Adrenal gland (tissue), 12 donors: ENCODE measurements around the gene PCNT. TPM values are rescaled to one million over a fixed set of nuclear protein-coding genes. Genes with fewer than 3 reads are reported as not detected.

Source experiments
- DNase-seq, 7 donors: peaks; one replicate each; pipeline ENCODE4 v3.0.0-alpha.2; 2019 to 2020
- H3K27ac ChIP-seq, 5 donors: fragments of 200-600 bp; sonication (generic) in 4 of 5; 1 replicate in 3 of 5; 2 replicates in 2 of 5; pipeline versions ENCODE4 v1.5.1 to v1.8.0; 2016 to 2020; ENCODE audit warnings: mild to moderate bottlenecking in 1 of 5
- H3K27me3 ChIP-seq: fragments of 200-600 bp; 2 replicates; pipeline ENCODE4 v1.8.0; 2021
- H3K36me3 ChIP-seq, 2 donors: fragments of 200-600 bp; replicated peaks in 1 of 2; 1 replicate in 1 of 2; 2 replicates in 1 of 2; pipeline versions ENCODE4 v1.5.1 to v1.8.0; 2018 to 2022
- H3K4me1 ChIP-seq, 2 donors: fragments of 200-600 bp; replicated peaks in 1 of 2; 1 replicate in 1 of 2; 2 replicates in 1 of 2; pipeline versions ENCODE4 v1.5.1 to v1.8.0; 2018 to 2021
- H3K4me3 ChIP-seq, 4 donors: fragments of 200-600 bp; sonication (generic) in 3 of 4; one replicate each; pipeline ENCODE4 v1.5.1; 2016 to 2018
- H3K9me3 ChIP-seq, 3 donors: fragments of 200-600 bp; sonication (generic) in 1 of 3; replicated peaks in 1 of 3; 1 replicate in 2 of 3; 2 replicates in 1 of 3; pipeline versions ENCODE4 v1.5.1 to v1.8.0; 2016 to 2021
- CTCF ChIP-seq, 6 experiments: fragments of 450-650 bp in 4 of 6; fragments of 200-600 bp in 2 of 6; sonication (generic) in 1 of 6; IDR thresholded peaks; 1 replicate in 5 of 6; 2 replicates in 1 of 6; pipeline versions ENCODE4 v1.5.1 to v1.8.0; 2016 to 2021; ENCODE audit warnings: antibody characterized with exemption in 6 of 6, mild to moderate bottlenecking in 2 of 6, moderate library complexity in 1 of 6
- POLR2A ChIP-seq, 2 donors: fragments of 450-650 bp; IDR thresholded peaks; one replicate each; pipeline ENCODE4 v1.6.1; 2017; ENCODE audit warnings: antibody characterized with exemption in 2 of 2, mild to moderate bottlenecking in 2 of 2, moderate library complexity in 1 of 2
- WGBS, 4 donors: extraction: QIAGEN DNeasy Blood & Tissue Kit in 2 of 4; methylation state at CpG; one replicate each; pipeline versions ENCODE4 v1.1.5 to v1.1.7; 2013 to 2017; 5-methylcytosine and 5-hydroxymethylcytosine counted together
- intact Hi-C, 2 donors: fragments of 100-400 bp; cut with DNase I; formaldehyde crosslinking; loops; one replicate each; pipeline versions ENCODE4 v1.14.1 to v1.15.0; 2022 to 2023
- polyA plus RNA-seq, 3 donors: library from polyadenylated mRNA; stranded (reverse); fragments of 200-250 nt in 2 of 3; fragments of 350-450 nt in 1 of 3; fragmentation: Illumina TruSeq in 1 of 3; extraction: RNeasy Lipid Tissue Mini Kit (QIAGEN cat#74804) in 1 of 3; gene quantifications; one replicate each; pipeline ENCODE4 v1.2.3, GENCODE V29; 2013 to 2014
- total RNA-seq, 9 donors: library from RNA; depleted of rRNA in 4 of 9; stranded (reverse); fragments of >200 nt in 4 of 9; fragments of 120-200 nt in 1 of 9; fragmentation: NEBNext Ultra II Directional in 1 of 9; extraction: Animal tissue kit (Norgen Biotek cat#: 25700) in 1 of 9; gene quantifications; one replicate each; pipeline versions ENCODE4 v1.1.0 to v1.2.4, GENCODE V29; 2013 to 2023
- donor health status: healthy with polysubstance abuse.
- donor health status: Bipolar disorder and iron deficiency.
- donor health status: DM: yes; HTN: yes; CAD: no.
- donor health status: DM: no; HTN: no; CAD: no.
- donor health status: DM: no; HTN: no; CAD: no.
- donor health status: DM: yes; HTN: yes; CAD: no.

Gene PCNT
- total and polyA plus RNA-seq, 12 donors, result 14.0 to 46.6 (median 30.4) TPM

GRCh38 chr21:46344219-46344915 lies 20.4 kb downstream of the PCNT start:
- peaks cover 0 to 27% of the 10 kb centered on the region in 2 donors for H3K36me3 ChIP-seq
- intact Hi-C loops, result no loop called here
- WGBS, 4 donors, result 96 to 98% (median 96%) methylated on average over 19 to 20 of the region's 20 CpGs

GRCh38 chr21:46345861-46346260 lies 21.9 kb downstream of the PCNT start:
- TF ChIP-seq POLR2A (IDR thresholded peaks at IDR 0.05) (no peak), CTCF (IDR thresholded peaks at IDR 0.05) (no peak)
- no peak for DNase-seq
- H3K27me3 ChIP-seq, result no peaks in the 10 kb centered on the region
- H3K4me1 ChIP-seq, result peaks cover 3 to 15% of the 10 kb centered on the region in 2 donors
- H3K9me3 ChIP-seq, result no peaks in the 10 kb centered on the region
- peaks cover 0 to 42% of the 10 kb centered on the region in 2 donors for H3K36me3 ChIP-seq
- peak overlapping the region in 4 of 5 donors; percentile 52 to 91 (median 76) for H3K27ac ChIP-seq
- intact Hi-C loops, result no loop called here
- WGBS, 4 donors, result 90 to 96% (median 94%) methylated on average over 10 to 14 of the region's 14 CpGs
- no peak overlapping the region for H3K4me3 ChIP-seq

More at GRCh38 chr21:46344219-46344915, 20.4 kb downstream of the PCNT start:
- H3K27me3 ChIP-seq, result no peaks in the 10 kb centered on the region
- DNase-seq, result no peak
- H3K27ac ChIP-seq, result no peak overlapping the region
- no peak for TF ChIP-seq POLR2A (IDR thresholded peaks at IDR 0.05)
- no peak for TF ChIP-seq CTCF (IDR thresholded peaks at IDR 0.05)
- H3K4me3 ChIP-seq, result no peak overlapping the region
- H3K9me3 ChIP-seq, result no peaks in the 10 kb centered on the region
- peaks cover 3 to 15% of the 10 kb centered on the region in 2 donors for H3K4me1 ChIP-seq

- peaks cover 3 to 15% of the 10 kb centered on the region in 2 donors for H3K4me1 ChIP-seq
- H3K4me3 ChIP-seq, result no peak overlapping the region
- intact Hi-C loops, result no loop called here
- DNase-seq, result peak; percentile 72 to 90 (median 87)
- WGBS, 4 donors, result 60 to 76% (median 67%) methylated on average over 20 to 34 of the region's 34 CpGs
- H3K27ac ChIP-seq, result peak overlapping the region; percentile 34 to 91 (median 66)
- H3K36me3 ChIP-seq, result peaks cover 0 to 49% of the 10 kb centered on the region in 2 donors
- TF ChIP-seq CTCF (IDR thresholded peaks at IDR 0.05) (no peak), POLR2A (IDR thresholded peaks at IDR 0.05) (peak in 1 of 2 donors; percentile 41)
- H3K9me3 ChIP-seq, result no peaks in the 10 kb centered on the region
- H3K27me3 ChIP-seq, result no peaks in the 10 kb centered on the region
Measured at GRCh38 chr21:46346296-46347202, 22.6 kb downstream of the PCNT start.

GRCh38 chr21:46347203-46347550 lies 23.2 kb downstream of the PCNT start:
- intact Hi-C loops, result no loop called here
- peaks cover 0 to 55% of the 10 kb centered on the region in 2 donors for H3K36me3 ChIP-seq
- no peak for TF ChIP-seq POLR2A (IDR thresholded peaks at IDR 0.05)
- TF ChIP-seq CTCF (IDR thresholded peaks at IDR 0.05), result no peak

More at GRCh38 chr21:46347203-46347550, 23.2 kb downstream of the PCNT start:
- no peak overlapping the region for H3K4me3 ChIP-seq
- DNase-seq, result peak in 3 of 7 donors; percentile 34 to 54 (median 50)
- H3K27ac ChIP-seq, result peak overlapping the region in 3 of 5 donors; percentile 66 to 91 (median 86)
- no peaks in the 10 kb centered on the region for H3K9me3 ChIP-seq
- H3K4me1 ChIP-seq, result peaks cover 3 to 15% of the 10 kb centered on the region in 2 donors
- H3K27me3 ChIP-seq, result no peaks in the 10 kb centered on the region
- WGBS, 4 donors, result 56 to 67% (median 60%) methylated on average over 8 to 10 of the region's 10 CpGs
